ENCODE results near the gene TMED4.

- TF ChIP-seq POLR2A (IDR thresholded peaks at IDR 0.05; ENCODE audit: low read depth, low read length) (no peak), TAF1 (IDR thresholded peaks at IDR 0.05; ENCODE audit: low read depth, low read length) (no peak), POLR2AphosphoS5 (IDR thresholded peaks at IDR 0.05; ENCODE audit: low read depth, low read length) (no peak)
Measured at GRCh38 chr7:44625526-44626471, 43.8 kb upstream of the TMED4 start.

All from GM12891 (cell line).